Measurements from ENCODE around the gene RBCK1.

RBCK1 gene

GRCh38 chr20:454951-455350, 46.9 kb downstream of the RBCK1 start:
- Histone ChIP-seq H3K4me3 (no peak overlapping the region), H3K9ac (ENCODE audit: insufficient read length) (no peak overlapping the region), H3K27ac (no peak overlapping the region), H3K9me3 (ENCODE audit: low read depth, low read length) (no peaks in the 10 kb centered on the region), H3K36me3 (ENCODE audit: insufficient read depth, low read length) (no peaks in the 10 kb centered on the region)
- no peak for DNase-seq (ENCODE audit: low read depth, low spot score)
- TF ChIP-seq FOXP2 (optimal IDR thresholded peaks at IDR 0.05; ENCODE audit: control extremely low read depth, extremely low read length, insufficient read depth): no peak
- no peak for TF ChIP-seq POLR2AphosphoS5 (IDR thresholded peaks at IDR 0.05; ENCODE audit: borderline replicate concordance, low read depth, low read length)
- TF ChIP-seq EZH2 (IDR thresholded peaks at IDR 0.05): no peak

DNA sequence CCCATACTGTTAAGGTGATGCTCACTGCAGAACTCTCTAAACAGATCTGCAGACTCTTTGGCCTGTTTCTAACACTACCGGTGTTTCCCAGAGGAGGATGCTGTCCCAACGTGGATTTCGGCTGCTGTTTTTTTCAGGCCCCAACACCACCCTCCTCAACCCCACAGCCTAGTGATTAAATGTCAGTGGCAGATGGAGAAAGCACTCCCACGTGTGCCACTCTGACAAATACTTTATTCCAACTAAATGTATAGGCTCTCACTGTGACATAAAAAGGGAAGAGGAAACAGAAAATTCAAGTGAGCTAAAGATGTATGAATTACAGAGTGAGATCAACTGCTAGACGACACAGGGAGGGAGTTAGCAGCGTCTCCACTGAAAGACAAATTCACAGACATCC, 50.7 kb downstream of the RBCK1 start:
- no peak overlapping the region for H3K27ac ChIP-seq
- H3K36me3 ChIP-seq (ENCODE audit: insufficient read depth, low read length): no peaks in the 10 kb centered on the region
- H3K4me3 ChIP-seq: no peak overlapping the region
- no peak overlapping the region for H3K9ac ChIP-seq (ENCODE audit: insufficient read length)
- no peak for DNase-seq (ENCODE audit: low read depth, low spot score)
- H3K9me3 ChIP-seq (ENCODE audit: low read depth, low read length): no peaks in the 10 kb centered on the region
- TF ChIP-seq EZH2 (IDR thresholded peaks at IDR 0.05): no peak
- no peak for TF ChIP-seq FOXP2 (optimal IDR thresholded peaks at IDR 0.05; ENCODE audit: control extremely low read depth, extremely low read length, insufficient read depth)
- no peak for TF ChIP-seq POLR2AphosphoS5 (IDR thresholded peaks at IDR 0.05; ENCODE audit: borderline replicate concordance, low read depth, low read length)

- TF ChIP-seq EZH2 (IDR thresholded peaks at IDR 0.05) (no peak), POLR2AphosphoS5 (IDR thresholded peaks at IDR 0.05; ENCODE audit: borderline replicate concordance, low read depth, low read length) (no peak), FOXP2 (optimal IDR thresholded peaks at IDR 0.05; ENCODE audit: control extremely low read depth, extremely low read length, insufficient read depth) (no peak)
Observed at GRCh38 chr20:460180-460579, 52.1 kb downstream of the RBCK1 start.

DNA sequence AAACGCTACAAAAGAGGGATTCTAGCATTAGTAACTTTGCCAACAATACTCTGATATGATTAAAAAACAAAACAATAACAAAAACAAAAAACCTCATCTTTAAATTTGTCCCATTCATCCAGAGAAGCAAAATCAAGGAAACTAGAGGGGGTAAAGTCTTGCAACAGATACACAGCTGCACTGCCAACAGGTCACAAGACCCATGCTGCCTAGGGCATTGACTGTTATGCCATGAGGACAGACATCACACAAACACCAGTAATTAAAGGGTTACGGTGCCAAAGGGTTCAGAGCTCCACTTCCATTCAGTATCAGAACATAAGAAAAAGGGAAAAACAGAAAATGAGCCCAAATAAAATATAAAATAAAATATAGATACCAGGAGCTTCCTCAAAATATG, 52.6 kb downstream of the RBCK1 start:
- Histone ChIP-seq H3K27ac (no peak overlapping the region), H3K4me3 (peak overlapping the region; percentile 84), H3K9ac (ENCODE audit: insufficient read length) (peak overlapping the region; percentile 89), H3K36me3 (ENCODE audit: insufficient read depth, low read length) (no peaks in the 10 kb centered on the region), H3K9me3 (ENCODE audit: low read depth, low read length) (no peaks in the 10 kb centered on the region)
- no peak for DNase-seq (ENCODE audit: low read depth, low spot score)
- TF ChIP-seq POLR2AphosphoS5 (IDR thresholded peaks at IDR 0.05; ENCODE audit: borderline replicate concordance, low read depth, low read length): no peak
- TF ChIP-seq FOXP2 (optimal IDR thresholded peaks at IDR 0.05; ENCODE audit: control extremely low read depth, extremely low read length, insufficient read depth): no peak
- TF ChIP-seq EZH2 (IDR thresholded peaks at IDR 0.05): no peak

More at GRCh38 chr20:460180-460579, 52.1 kb downstream of the RBCK1 start:
- H3K27ac ChIP-seq: no peak overlapping the region
- H3K9me3 ChIP-seq (ENCODE audit: low read depth, low read length): no peaks in the 10 kb centered on the region
- no peaks in the 10 kb centered on the region for H3K36me3 ChIP-seq (ENCODE audit: insufficient read depth, low read length)
- H3K9ac ChIP-seq (ENCODE audit: insufficient read length): peak overlapping the region; percentile 89
- DNase-seq (ENCODE audit: low read depth, low spot score): no peak
- H3K4me3 ChIP-seq: peak overlapping the region; percentile 84

DNA sequence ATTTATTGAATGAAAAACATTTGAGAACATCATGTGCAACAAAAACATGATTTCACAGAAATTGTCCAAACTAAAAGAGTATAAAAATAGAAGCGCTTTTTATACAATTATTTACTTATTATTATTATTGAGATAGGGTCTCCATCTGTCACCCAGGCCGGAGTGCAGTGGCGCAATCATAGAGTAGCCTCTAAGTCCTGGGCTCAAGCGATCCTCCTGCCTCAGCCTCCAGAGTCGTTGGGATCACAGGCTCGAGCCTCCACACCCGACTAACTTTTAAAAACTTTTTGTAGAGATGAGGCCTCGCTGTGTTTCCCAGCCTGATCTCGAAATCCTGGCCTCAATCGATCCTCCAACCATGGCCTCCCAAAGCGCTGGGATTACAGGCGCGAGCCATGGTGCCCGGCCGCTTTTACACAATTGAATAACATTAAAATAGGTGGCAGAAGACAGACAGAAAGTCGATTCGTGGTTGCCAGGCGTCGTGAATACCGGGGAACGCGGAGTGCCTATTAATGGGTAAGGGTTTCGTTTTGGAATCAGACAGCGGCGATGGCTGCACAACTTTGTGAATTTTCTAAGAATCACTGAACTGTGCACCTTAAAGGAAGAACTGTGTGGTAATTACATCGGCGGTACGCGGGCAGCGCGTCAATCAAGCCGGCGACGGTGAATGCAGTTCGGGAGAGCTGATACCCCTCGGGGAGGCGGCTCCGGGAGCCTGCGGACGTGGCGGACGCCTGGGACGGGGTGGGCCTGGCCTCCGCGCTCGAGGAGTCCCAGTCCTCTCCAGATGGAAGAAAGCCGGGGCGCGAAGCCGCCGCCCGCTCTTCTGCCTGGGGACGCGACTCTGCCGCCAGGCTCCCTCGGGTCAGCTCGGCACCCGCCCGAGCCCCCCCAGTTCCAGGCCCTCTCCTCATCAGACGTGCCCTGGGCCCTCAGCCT, 53.4 kb downstream of the RBCK1 start:
- TF ChIP-seq POLR2AphosphoS5 (IDR thresholded peaks at IDR 0.05; ENCODE audit: borderline replicate concordance, low read depth, low read length): no peak
- TF ChIP-seq FOXP2 (optimal IDR thresholded peaks at IDR 0.05; ENCODE audit: control extremely low read depth, extremely low read length, insufficient read depth): no peak
- no peak for TF ChIP-seq EZH2 (IDR thresholded peaks at IDR 0.05)
- Histone ChIP-seq H3K27ac (no peak overlapping the region), H3K4me3 (peak overlapping the region; percentile 84), H3K36me3 (ENCODE audit: insufficient read depth, low read length) (no peaks in the 10 kb centered on the region), H3K9me3 (ENCODE audit: low read depth, low read length) (no peaks in the 10 kb centered on the region), H3K9ac (ENCODE audit: insufficient read length) (peak overlapping the region; percentile 89)
- DNase-seq (ENCODE audit: low read depth, low spot score): no peak

DNA sequence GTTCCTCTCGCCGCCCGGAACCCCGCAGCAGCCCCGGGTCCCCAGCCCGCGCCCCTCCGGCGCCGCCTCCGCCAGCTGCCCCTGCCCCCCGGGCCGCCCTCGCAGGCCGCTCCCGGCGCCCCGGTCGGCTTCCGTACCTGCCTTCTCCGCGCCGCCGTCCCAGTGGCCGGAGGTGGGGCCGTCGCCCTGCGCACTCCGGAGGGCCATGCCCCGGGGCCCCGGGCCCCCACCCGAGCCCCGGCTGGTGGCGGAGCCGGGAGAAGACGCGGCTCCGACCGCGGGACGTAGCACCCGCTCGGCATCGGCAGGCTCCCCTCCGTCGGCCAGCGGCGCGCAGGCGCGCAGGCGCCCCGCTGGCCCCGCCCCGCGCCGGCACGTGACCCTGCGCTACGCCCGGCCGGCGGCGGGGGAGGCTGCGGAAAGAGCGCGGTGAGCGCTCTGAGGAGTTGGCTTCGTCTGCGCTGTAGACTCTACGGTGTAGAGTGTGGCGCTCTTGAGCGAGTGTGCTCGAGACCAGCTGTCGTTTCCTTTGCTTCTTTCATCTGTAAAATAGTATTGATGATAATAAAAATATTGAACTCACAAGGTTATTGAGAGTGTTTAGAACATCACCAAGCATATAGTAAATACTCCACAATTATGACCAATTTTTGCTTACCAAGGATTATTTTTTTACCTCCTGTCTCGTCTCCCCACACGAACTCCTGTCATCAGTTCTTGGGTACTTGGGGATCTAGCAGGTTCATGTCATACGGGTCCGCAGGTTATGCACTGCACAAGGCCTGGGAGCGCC, 54.3 kb downstream of the RBCK1 start, which contains the start of gene TBC1D20:
TBC1D20 (minus strand) TSS at position 335 of the 793 bp plus-strand sequence; CDS start at position 207, 128 bp downstream.
- peak; percentile 30 for DNase-seq (ENCODE audit: low read depth, low spot score)
- Histone ChIP-seq H3K36me3 (ENCODE audit: insufficient read depth, low read length) (no peaks in the 10 kb centered on the region), H3K9ac (ENCODE audit: insufficient read length) (peak within 1 kb of the TSS; percentile 89), H3K4me3 (peak within 1 kb of the TSS; percentile 84), H3K27ac (peak within 1 kb of the TSS; percentile 61; the same call in 1 of the 2 replicates), H3K9me3 (ENCODE audit: low read depth, low read length) (no peaks in the 10 kb centered on the region)
- TF ChIP-seq FOXP2 (optimal IDR thresholded peaks at IDR 0.05; ENCODE audit: control extremely low read depth, extremely low read length, insufficient read depth): no peak
- no peak for TF ChIP-seq EZH2 (IDR thresholded peaks at IDR 0.05)
- peak; percentile 65; the same call in 1 of the 2 replicates for TF ChIP-seq POLR2AphosphoS5 (IDR thresholded peaks at IDR 0.05; ENCODE audit: borderline replicate concordance, low read depth, low read length)

- Histone ChIP-seq H3K27ac (no peak overlapping the region), H3K9me3 (ENCODE audit: low read depth, low read length) (no peaks in the 10 kb centered on the region), H3K4me3 (no peak overlapping the region), H3K9ac (ENCODE audit: insufficient read length) (no peak overlapping the region), H3K36me3 (ENCODE audit: insufficient read depth, low read length) (no peaks in the 10 kb centered on the region)
- TF ChIP-seq FOXP2 (optimal IDR thresholded peaks at IDR 0.05; ENCODE audit: control extremely low read depth, extremely low read length, insufficient read depth): no peak
- TF ChIP-seq POLR2AphosphoS5 (IDR thresholded peaks at IDR 0.05; ENCODE audit: borderline replicate concordance, low read depth, low read length): no peak
- no peak for TF ChIP-seq EZH2 (IDR thresholded peaks at IDR 0.05)
- DNase-seq (ENCODE audit: low read depth, low spot score): no peak
Observed at GRCh38 chr20:467755-468154, 59.7 kb downstream of the RBCK1 start.

Data from SK-N-MC (cell line).